ENCODE data around the gene PDE6A.
A peak's percentile ranks its signal among the peaks of the same experiment; 100 is the strongest.

PDE6A gene

DNA sequence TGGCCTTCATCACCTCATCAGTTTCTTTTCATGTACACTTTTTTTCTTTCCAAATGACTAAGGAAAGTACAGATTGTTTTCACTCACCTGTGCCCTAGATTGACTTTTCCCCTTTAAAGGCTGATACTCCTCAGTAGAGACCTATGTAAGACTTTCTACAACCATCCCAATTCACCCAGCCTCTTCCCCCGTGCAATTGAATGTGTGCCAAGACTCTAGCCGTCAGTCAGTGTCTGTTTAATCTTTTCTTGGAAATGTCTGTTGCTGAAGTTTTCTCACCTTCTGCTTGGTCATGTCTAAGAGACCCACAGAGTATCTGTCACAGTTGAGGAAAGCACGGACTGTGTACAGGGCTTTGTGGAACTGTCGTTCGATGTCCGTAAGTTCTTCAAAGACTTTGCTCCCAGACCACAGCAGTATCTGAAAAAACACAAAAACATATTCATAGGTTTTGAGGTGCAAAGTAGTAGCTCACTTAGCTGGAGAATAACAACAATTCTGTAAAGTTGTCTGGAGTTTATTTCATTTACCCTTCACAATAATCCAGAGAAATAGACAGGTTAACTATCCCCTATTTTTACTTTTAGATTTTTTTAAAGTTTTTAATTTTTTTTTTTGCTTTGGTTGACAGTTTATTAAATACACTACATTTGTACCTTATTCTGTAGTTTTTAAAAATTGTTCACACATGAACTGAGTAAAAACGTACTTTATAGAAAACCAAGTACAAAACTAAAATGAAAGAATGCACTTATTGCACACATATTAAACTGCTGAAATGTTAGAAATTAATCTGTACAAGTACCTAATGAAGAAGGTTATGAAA is 13.6 kb downstream of the PDE6A start:
- no peak for DNase-seq (ENCODE audit: low spot score)

DNA sequence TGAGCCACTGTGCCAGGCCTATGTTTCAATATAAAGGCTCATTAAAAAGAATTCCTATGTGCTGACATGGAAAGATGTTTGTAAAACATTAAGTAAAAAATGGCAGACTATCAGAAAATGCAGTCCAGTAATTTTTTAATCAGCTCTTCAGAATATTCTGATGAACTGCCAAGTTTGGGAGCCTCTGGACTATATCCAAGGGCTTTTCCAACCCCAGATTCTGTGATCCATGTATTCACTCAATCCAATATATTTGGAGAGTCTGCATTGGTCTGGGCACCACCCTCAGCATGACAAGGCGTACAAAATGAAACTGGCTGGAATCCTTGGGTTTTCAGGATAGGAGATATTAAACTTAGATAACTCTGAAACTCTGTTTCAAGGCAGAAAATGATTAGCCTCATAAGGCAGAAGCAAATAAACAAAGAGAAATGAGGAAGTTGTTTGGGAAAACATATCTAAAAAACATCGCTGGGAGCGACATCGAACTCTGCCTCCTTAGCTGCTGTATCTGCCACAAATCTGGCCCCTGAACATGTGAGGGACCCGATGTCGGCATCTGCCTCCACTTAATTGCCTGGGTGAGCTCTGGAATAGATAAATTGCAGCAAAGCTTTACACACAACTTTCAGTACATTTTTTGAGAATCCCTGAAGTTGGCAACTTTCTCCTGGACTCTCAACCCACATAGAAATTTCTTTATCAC is 14.4 kb downstream of the PDE6A start:
- DNase-seq (ENCODE audit: low spot score): peak; percentile 5

DNA sequence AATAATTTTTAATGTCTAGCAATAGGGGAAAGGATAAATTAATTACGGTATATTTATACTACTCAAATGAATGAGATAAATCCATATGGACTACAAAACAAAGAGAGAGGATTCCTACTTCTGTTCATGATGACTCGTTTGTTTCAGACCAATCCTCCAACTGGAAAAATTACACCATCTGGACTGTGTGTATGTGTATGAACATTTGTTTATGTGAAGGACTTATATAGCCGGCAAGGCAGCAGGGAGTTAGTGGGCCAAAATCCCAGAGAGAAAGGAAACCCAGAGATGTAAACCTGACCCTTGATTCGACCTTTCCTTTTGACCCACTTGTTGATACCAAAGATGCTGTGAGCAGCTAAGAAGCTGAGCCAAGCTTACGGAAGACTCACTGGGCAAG is 20.1 kb downstream of the PDE6A start:
- no peak for DNase-seq (ENCODE audit: low spot score)

DNA sequence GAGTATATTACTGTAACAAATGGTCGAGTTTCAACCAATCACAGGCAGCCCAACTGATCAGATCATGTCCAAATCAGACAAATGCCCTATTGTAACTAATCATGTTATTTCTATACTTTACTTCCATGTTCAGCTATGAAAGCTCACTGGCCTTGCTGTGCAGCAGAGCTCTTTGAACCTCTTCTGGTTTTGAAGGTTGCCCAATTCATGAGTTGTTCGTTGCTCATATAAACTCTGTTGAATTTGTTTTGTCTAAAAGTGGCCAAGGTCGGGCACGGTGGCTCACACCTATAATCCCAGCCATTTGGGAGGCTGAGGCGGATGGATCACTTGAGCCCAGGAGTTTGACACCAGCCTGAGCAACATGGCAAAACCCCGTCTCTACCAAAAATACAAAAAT is 21.6 kb downstream of the PDE6A start:
- no peak for DNase-seq (ENCODE audit: low spot score)

DNA sequence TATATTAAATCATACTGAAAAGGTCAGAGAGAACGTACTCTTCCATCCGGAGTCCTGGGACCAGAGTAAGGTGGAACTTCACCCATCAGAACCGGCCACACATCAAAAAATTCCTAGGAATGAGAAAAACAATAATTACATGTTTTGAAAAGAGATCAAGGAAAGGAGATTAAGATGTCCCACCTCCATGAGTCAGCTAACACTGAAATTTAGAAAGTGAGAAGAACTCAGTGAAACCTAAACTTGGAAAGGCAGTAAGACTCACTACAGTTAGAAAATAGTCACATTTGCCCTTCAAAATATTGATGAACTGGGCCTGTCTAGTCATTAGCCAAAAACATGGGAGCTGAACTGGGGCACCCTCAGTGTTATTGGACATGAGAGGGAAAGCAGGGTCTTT is 23.0 kb downstream of the PDE6A start:
- DNase-seq (ENCODE audit: low spot score): no peak

DNA sequence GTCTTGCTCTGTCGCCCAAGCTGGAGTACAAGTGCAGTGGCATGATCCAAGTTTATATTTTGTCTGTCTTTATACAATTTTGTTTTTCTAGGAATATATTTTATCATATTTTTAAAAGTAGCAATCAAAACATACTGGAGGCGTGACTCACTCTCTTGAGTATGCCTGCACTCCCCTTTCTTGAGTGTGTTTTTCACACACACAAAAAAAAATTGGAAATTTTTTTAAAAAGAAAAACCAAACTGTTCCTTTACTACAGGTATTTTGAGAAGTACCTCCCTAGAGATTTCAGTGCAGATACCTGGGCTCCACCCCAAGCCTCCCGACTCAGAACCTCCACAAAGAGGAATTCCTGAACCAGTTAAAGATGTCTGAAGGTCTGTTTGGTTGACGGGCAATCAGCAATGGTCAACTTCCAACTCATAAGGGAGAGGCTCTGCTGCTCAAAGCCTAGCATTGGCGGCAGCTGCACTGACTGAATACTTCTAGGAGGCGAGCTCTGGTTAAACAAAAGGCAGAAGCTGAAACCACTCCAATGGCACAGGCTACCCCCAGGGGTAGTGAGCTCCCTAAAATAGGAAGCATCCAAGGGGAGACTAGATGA is 27.4 kb downstream of the PDE6A start:
- DNase-seq (ENCODE audit: low spot score): no peak

DNA sequence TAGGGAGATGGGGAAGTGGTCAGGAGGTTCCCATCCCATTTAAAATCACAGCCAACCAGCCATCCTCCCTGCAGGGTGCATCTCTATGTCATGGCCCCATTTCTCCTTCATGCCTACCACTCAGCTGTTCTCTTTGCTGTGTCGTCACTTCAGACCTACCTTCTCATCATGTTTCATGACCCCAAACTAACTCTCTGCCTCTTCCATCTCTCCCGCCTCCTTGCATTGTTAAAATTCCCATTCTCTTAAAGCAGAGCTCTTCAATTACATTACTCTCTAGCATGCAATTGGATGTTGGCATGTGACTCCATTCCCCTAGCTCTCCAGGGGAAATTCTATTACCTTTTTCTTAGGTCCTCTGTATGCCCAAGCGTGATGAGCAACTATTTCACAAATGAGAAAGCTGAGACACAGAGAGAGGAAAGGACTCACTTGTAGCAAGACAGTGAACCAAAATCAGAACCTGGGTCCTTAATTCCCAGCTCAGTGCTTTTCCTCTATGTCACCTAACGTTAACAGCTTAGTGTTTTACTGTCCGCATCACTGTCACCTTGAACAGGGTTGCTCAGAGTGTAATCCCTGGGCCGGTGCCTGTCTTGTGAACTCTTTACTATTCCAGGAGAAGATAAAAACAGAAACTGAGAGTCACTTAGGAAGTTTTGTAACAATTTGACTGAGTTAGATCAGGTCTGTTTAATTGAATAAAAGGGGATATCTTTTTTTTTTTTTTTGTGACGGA is 28.1 kb downstream of the PDE6A start:
- DNase-seq (ENCODE audit: low spot score): no peak

DNA sequence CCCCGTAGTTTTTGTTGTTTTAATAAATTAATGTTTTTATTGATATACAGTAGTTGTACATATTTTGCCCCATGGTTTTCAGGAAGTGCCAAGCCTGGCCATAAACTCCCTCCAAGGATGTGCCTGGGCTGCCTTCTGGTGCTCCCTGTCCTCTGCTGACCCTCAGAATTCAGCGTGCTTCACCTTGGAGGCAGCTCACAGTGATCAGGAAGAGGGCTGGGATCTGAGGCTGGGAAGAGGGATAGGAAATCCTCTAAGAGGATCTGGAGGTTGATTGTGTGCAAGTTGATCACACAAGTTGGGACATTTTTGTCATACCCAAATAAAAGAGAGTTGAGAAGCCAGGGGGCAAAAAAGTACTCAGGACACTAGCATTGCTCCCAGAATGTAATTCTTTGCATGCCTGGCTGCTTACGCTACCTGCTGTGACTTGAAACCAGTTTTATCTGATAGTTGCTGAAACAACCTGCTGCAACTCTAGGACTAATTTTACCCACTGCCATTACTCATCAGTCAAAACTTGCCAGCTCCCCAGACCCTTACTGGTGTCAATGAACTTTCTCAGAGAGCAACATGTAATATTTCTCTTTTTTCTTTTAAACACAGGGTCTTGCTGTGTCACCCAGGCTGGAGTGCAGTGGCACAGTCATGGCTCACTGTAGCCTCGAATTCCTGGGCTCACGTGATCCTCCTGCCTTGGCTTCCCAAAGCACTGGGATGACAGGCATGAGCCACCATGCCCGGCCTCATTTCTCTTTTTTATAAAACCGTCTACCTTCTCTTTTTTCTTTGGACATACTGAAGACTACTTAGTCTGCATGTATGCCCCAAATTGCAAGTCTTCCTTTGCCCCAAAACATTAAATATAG is 29.0 kb downstream of the PDE6A start:
- DNase-seq (ENCODE audit: low spot score): no peak

DNA sequence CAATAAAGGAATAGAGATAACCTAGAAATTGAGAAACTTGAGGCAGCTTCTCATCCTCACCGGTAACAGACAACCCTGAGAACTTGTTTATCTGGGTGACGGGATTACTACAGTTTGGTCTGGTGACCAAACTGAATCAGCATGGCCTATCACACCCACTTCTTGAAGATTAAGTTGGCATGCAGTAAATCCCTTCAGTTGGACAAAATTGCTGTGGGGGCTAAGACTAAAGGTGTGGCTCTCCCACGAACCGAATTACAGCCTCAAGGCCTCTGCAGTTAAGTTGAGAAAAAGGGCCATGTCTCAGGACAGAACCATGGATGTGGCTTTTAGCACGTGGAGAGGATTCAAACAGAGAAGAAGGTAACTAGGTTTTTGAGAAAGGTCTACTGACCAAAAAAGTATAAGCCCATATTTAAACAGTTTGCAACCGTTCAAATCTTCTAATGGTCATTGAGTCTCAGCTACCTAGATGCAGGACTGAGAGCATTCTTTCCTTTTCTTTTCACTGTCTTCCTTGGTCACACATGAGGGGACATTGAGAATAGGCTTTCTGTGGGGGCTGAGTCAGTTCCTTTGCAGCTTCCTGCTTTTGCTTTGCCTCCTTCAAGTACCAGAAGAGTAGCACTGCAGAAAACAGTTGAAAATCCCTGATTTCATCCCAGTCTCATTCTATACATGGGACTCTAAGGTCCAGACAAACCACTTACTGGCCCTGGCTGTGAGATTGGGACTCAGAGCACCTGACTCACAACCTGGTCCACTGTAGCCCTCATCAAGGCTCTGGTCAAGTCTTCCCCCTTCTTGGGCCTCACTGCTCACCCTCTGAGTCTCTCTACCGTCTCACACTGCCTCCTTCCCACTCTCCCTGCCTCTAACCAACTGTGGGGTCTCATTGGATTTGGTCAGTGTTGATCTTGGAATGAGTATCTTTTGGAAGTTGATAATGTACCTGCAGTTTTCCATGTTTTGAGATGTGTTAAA is 30.9 kb downstream of the PDE6A start:
- DNase-seq (ENCODE audit: low spot score): no peak

DNA sequence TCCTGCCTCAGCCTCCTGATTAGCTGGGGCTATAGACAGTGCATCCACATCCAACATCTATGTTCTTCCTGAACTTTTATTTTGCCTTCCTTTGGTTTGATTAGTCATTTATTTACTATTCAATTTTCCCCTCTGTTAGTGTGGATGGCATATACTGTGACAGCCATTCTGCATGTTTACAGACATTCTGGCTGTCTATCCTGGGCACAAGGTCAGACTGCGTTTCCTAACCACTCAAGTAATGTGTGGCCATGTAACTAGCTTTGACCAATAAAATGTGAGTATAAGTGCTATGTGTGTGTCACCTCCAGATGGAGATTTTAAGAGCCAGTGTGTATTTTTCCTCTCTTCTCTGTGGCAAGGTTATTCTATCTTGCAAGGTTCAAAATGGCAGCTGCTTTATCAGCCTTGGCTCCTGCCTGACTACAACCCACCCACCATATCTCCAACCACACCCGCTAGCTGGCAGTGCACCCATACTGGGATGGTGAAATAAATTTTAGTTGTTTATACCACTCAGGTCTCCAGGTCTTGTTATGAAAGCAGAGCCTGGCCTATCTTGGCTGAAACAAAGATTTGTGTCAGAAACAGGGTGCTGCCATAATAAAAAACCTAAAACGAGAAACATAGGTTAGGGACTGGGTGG is 32.2 kb downstream of the PDE6A start:
- DNase-seq (ENCODE audit: low spot score): no peak

DNA sequence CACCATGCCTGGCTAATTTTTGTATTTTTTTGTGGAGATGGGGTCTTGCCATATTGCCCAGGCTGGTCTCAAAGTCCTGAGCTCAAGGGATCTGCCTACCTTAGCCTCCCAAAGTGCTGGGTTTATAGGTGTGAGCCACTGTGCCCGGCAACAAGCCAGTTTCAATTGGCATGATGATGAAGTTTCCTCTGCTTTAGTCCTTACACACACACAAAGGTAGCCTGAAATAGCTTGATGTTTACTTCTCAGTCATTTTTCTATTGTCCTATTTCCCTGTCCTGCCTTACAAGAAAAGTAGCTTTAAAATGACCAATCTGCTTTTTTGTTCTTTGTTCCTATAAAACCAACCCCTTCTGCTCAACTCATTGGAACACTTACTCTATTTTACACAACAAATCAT is 33.6 kb downstream of the PDE6A start:
- no peak for DNase-seq (ENCODE audit: low spot score)

DNA sequence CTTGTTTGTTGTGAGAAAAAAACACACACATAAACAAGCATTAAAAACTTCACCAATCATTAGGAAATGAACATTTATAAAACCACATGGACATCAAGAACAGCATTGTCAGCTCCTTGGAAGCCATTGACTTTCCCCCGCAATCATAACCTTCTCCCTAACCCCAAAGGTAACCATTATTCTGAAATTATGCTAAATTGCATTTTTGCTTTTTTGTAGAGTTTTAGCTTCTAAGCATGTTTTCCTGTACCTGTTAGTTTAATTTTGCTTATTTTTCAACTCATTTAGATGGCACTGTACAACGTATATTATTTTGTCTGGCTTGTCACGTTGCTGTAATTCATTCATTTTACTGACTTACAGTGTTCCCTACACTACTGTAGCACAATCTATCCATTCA is 36.8 kb downstream of the PDE6A start:
- DNase-seq (ENCODE audit: low spot score): no peak

DNA sequence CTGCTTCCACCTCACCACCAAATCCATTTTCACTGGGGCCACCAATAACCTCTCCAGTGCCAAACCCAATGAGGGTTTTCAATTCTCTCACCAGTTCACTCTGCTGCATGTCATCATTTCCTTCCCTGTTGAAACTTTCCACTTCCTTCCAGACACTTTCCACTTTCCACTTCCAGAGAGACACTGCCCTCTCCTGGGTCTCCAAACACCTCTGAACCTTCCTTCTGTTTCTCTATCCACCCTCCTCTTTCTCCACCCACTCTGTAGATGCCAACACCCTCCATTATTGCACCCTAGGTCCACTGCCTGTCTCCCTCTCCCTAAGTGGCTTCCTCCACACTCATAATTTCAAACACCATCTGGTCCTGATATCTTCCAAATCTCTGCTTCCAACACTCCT is 39.6 kb downstream of the PDE6A start:
- DNase-seq (ENCODE audit: low spot score): peak; percentile 6

DNA sequence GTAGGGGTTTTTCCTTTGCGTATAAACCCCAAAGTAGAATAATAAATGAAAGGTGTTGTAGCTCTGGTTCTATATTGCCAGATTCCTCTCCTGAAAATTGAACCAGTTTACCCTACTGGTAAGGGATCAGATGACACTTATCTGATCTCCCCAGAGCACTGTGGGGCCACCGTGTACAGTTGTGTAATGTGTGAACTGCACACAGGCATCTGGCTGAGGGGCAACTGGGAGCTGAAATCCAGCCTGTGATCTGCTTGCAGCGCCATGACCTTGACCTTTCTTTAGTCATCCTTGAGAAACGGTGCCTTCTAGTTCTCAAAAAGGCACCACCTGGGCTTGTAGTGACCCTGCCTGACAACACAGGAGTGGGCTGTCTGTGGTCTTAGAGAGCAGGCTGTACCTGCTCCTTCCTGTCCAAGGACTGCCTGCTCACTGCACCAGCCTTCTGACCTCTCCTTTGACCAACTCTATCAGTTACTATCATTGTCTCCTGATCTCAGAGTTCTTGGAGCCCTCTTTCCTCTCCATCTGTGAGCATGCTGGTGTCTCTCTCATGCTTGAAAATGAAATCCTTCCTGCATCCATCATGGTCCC is 40.2 kb downstream of the PDE6A start:
- DNase-seq (ENCODE audit: low spot score): no peak

DNA sequence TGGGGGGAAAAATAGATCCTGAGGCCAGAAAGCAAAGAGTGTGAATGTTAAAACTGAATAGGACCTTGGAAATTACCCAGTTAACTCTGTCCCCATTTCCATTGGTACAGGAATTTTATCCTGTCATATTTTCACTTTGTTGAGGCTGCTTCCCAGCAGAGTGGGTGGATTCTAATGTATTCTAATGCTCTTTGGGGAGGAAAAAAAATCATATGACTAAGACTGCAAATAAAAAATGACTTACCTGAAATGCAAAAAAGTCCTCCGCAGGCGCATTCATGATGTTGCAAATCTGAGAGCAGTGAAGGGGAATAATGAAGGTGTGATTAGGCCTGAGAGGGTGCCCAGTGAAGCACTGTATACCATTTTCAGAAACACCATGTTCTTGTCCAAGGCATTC is 41.2 kb downstream of the PDE6A start:
- DNase-seq (ENCODE audit: low spot score): no peak

DNA sequence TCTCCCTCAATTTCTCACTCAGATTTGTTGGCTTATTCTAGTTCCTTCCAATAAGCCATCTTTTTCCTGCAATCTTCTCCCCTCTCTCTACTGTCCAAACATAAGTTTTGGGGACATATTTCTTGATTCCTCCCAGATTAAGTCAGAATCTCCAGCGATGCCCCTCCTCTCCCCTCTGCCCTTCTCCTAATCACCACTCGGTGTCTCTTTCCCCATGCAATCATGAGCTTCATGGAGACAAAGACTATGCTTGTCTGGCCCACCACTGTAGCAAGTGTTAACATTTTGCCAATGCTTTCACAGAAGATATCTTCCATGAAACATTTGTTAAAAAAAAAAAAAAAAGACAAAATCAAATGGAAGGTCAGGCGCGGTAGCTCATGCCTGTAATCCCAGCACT is 42.4 kb downstream of the PDE6A start:
- no peak for DNase-seq (ENCODE audit: low spot score)

DNA sequence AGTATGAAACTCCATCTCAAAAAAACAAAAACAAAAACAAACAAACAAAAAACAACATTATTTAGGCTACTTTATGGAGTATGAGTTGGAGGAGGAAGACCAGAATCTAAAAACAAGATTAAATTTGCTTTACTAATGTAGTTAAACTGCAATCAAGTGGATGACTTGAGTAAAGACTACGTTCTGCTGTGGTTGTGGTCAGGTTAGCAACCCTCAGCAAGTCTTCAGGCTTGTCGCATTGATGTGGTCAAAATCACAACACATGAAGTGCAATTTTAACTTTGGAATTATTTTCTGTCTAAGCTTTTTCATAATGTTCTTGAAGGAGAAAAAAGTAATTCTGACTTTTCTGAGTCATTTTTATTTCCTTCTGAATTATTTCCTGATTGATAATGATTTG is 43.1 kb downstream of the PDE6A start:
- DNase-seq (ENCODE audit: low spot score): no peak

DNA sequence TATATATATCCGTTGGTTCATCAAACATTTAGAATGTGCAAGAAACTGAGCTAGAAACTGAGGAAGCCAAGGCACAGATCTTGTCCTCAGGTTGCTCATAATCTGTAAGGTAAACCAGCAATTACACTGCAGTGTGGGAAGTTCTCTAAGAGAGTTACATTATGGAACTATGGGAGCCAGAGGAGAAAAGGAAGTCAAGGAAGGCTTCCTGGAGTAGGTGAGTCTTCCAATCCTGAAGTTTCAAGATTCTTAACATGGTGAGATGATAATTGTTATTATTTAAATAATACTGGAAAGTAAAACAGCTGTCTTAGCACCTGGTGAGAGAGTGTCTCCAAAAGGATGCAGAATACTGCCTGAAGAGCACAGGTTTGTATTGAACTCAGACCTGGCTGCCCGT is 44.2 kb downstream of the PDE6A start:
- no peak for DNase-seq (ENCODE audit: low spot score)

DNA sequence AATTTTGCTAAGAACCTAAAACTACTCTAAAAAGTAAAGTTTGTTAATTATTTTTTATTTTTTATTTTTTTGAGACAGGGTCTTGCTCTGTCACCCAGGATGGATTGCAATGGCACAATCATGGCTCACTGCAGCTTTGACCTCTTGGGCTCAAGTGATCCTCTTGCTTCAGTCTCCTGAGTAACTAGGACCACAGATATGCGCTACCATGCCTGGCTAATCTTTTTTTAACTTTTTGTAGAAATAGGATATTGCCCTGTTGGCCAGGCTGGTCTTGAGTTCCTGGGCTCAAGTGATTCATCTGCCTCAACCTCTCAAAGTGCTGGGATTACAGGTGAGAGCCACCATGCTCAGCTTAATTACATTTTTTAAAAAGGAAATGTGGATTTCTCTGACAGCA is 45.8 kb downstream of the PDE6A start:
- no peak for DNase-seq (ENCODE audit: low spot score)
